Karpas-422 (cell line): Measurements from ENCODE around the gene WNT3. TPM values are rescaled to one million over a fixed set of nuclear protein-coding genes. Genes with fewer than 3 reads are reported as not detected.

ENCODE experiments used
- DNase-seq: peaks from one replicate; pipeline ENCODE4 v3.0.0-alpha.2; 2015
- H2AFZ ChIP-seq: fragments of 200-600 bp; sonication (generic); 2 replicates; pipeline ENCODE4 v1.6.1; 2014; ENCODE audit warnings: antibody characterized with exemption, low read length, mixed read lengths
- H3K27ac ChIP-seq: fragments of 200-600 bp; sonication (generic); 2 replicates; pipeline ENCODE4 v1.5.1; 2014; ENCODE audit warnings: mild to moderate bottlenecking, low read length, moderate library complexity
- H3K27me3 ChIP-seq: fragments of 200-600 bp; sonication (generic); 2 replicates; pipeline ENCODE4 v1.6.1; 2014; ENCODE audit warnings: low read length, mixed read lengths
- H3K36me3 ChIP-seq: fragments of 200-600 bp; sonication (generic); 2 replicates; pipeline ENCODE4 v1.6.1; 2014; ENCODE audit warnings: low read length, mixed read lengths; ENCODE audit not compliant: insufficient read depth
- H3K4me1 ChIP-seq: fragments of 200-600 bp; sonication (generic); 2 replicates; pipeline ENCODE4 v1.6.1; 2014; ENCODE audit warnings: mild to moderate bottlenecking, low read length, mixed read lengths
- H3K4me2 ChIP-seq: fragments of 200-600 bp; sonication (generic); 2 replicates; pipeline ENCODE4 v1.6.1; 2014; ENCODE audit warnings: low read length, low read depth, mild to moderate bottlenecking; ENCODE audit not compliant: poor library complexity, severe bottlenecking
- H3K4me3 ChIP-seq: fragments of 200-600 bp; sonication (generic); 2 replicates; pipeline ENCODE4 v1.5.1; 2014; ENCODE audit warnings: mild to moderate bottlenecking, antibody characterized with exemption, low read length, mixed read lengths
- H3K79me2 ChIP-seq: fragments of 200-600 bp; sonication (generic); 2 replicates; pipeline ENCODE4 v1.6.1; 2014; ENCODE audit warnings: mild to moderate bottlenecking, low read length, mixed read lengths
- H3K9ac ChIP-seq: fragments of 200-600 bp; sonication (generic); 2 replicates; pipeline ENCODE4 v1.6.0; 2014; ENCODE audit warnings: low read length
- H3K9me2 ChIP-seq: fragments of 200-600 bp; sonication (generic), shearing (Covaris generic); replicated peaks from 2 replicates; pipeline ENCODE4 v1.6.0; 2014; ENCODE audit warnings: mild to moderate bottlenecking, low read length, moderate library complexity; ENCODE audit not compliant: insufficient read depth
- H3K9me3 ChIP-seq: fragments of 300-700, 200-600 bp; sonication (generic); 2 replicates; pipeline ENCODE4 v1.6.1; 2014; ENCODE audit warnings: low read length, mixed read lengths
- H4K20me1 ChIP-seq: fragments of 200-600 bp; sonication (generic); 2 replicates; pipeline ENCODE4 v1.6.1; 2014; ENCODE audit warnings: mild to moderate bottlenecking, antibody characterized with exemption, low read length, low read depth; ENCODE audit not compliant: insufficient read depth
- total RNA-seq: library from RNA; depleted of rRNA; stranded (reverse); fragments of >200 nt; shearing (Covaris generic); gene quantifications from 2 replicates; pipeline ENCODE4 v1.2.3, GENCODE V29; 2014; ENCODE audit warnings: low replicate concordance

WNT3 gene
- total RNA-seq, 1 experiment from 2014 or later: 2.0 TPM

- Histone ChIP-seq H3K27me3 (no peaks in the 10 kb centered on the region), H3K9me2 (no peaks in the 10 kb centered on the region), H3K27ac (no peak overlapping the region), H3K9ac (no peak overlapping the region), H3K36me3 (no peaks in the 10 kb centered on the region), H3K4me2 (no peak overlapping the region), H3K79me2 (no peaks in the 10 kb centered on the region), H2AFZ (no peak overlapping the region), H3K4me1 (peaks cover 5% of the 10 kb centered on the region), H3K4me3 (no peak overlapping the region), H4K20me1 (no peaks in the 10 kb centered on the region), H3K9me3 (no peaks in the 10 kb centered on the region)
- DNase-seq: no peak
Observed at GRCh38 chr17:46820592-46821450, 2.3 kb upstream of the WNT3 start.

DNA sequence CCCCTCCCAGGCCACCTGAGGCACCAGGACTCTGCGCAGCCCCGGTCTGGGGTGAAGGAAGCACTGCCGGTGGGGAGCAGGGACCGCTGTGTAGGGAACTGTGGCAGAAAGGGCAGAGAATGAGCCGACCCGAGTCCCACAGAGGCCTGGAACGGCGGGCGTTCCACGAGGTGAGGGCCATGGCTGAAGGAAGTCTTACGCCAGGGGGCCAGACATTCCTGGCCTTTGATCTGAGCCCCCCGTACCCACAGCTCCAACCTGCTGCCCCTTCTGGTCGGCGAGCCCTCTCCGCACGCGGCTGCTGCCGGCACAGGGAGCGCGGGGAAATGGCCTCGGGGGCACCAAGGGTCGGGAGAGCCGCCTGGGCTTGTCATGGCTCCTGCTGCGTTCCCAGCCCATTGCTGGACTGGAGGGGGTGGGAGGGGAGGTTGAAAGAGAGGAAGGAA, 1.4 kb upstream of the WNT3 start:
- Histone ChIP-seq H3K36me3 (no peaks in the 10 kb centered on the region), H3K27me3 (no peaks in the 10 kb centered on the region), H3K4me2 (no peak overlapping the region), H3K27ac (no peak overlapping the region), H3K9me3 (no peaks in the 10 kb centered on the region), H2AFZ (no peak overlapping the region), H3K4me1 (peaks cover 5% of the 10 kb centered on the region), H3K4me3 (no peak overlapping the region), H4K20me1 (no peaks in the 10 kb centered on the region), H3K9me2 (no peaks in the 10 kb centered on the region), H3K79me2 (no peaks in the 10 kb centered on the region), H3K9ac (no peak overlapping the region)
- DNase-seq: no peak

- Histone ChIP-seq H3K4me2 (peak overlapping the region; percentile 59), H3K9me3 (no peaks in the 10 kb centered on the region), H3K9ac (no peak overlapping the region), H2AFZ (no peak overlapping the region), H4K20me1 (no peaks in the 10 kb centered on the region), H3K9me2 (no peaks in the 10 kb centered on the region), H3K79me2 (no peaks in the 10 kb centered on the region), H3K36me3 (no peaks in the 10 kb centered on the region), H3K27ac (no peak overlapping the region), H3K27me3 (no peaks in the 10 kb centered on the region), H3K4me1 (peaks cover 5% of the 10 kb centered on the region), H3K4me3 (no peak overlapping the region; the same call in 1 of the 2 replicates)
- DNase-seq: no peak
Observed at GRCh38 chr17:46818929-46819859, 702 bp upstream of the WNT3 start.

GRCh38 chr17:46817901-46818209, 637 bp downstream of the WNT3 start:
- Histone ChIP-seq H3K27me3 (no peaks in the 10 kb centered on the region), H3K4me1 (peaks cover 5% of the 10 kb centered on the region), H3K9ac (no peak overlapping the region), H3K4me3 (no peak overlapping the region), H2AFZ (no peak overlapping the region), H3K9me3 (no peaks in the 10 kb centered on the region), H3K27ac (no peak overlapping the region), H3K4me2 (no peak overlapping the region), H3K9me2 (no peaks in the 10 kb centered on the region), H3K36me3 (no peaks in the 10 kb centered on the region), H4K20me1 (no peaks in the 10 kb centered on the region; the same call in 1 of the 2 replicates), H3K79me2 (no peaks in the 10 kb centered on the region)
- no peak for DNase-seq

GRCh38 chr17:46817151-46817900, 1.2 kb downstream of the WNT3 start:
- Histone ChIP-seq H3K9ac (no peak overlapping the region), H3K27me3 (no peaks in the 10 kb centered on the region), H3K4me1 (peaks cover 5% of the 10 kb centered on the region)

DNA sequence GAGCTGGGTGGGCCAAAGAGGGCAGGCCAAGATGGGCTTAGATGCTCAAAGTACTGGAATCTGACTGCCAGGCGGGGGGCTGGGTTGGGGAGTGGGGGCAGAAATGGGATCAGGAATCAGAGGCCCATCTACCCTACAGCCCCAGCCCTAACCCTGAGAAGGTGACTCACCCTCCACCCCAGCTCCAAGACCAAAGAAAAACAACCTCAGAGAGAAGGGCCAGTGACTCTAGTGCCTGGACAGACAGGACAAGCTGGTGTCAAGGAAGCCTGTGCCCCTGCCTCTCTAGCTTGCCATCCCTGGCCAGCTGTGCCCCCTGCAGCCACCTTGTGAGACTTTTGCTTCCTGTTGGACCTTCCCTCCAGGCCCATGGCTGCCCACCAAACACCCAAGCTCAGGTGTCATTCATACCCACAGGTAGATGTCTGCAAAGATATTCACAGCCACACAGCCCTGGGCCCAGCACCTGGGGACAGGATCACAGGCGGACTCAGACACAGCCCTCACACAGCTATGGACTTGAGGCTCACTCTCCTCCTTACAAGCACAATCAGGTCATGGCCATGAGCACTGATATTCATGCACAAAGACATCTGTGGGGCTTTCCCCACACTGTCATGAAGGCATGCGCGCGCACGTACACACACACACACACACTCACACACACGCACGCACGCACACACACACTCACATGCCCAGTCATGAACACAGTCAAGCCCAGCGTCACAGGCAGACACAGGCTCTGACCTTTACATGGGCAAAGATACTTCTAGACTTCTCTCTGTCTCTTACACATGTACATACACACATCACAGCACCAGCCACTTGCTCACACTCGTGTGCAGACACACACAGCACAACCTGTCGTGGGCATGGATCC, 2.8 kb downstream of the WNT3 start:
- DNase-seq: no peak
- Histone ChIP-seq H3K4me1 (peaks cover 5% of the 10 kb centered on the region), H3K9ac (no peak overlapping the region), H3K27me3 (no peaks in the 10 kb centered on the region), H3K4me3 (no peak overlapping the region), H3K27ac (no peak overlapping the region), H3K79me2 (no peaks in the 10 kb centered on the region), H3K36me3 (no peaks in the 10 kb centered on the region), H3K9me2 (no peaks in the 10 kb centered on the region), H3K4me2 (no peak overlapping the region), H3K9me3 (no peaks in the 10 kb centered on the region), H2AFZ (no peak overlapping the region), H4K20me1 (no peaks in the 10 kb centered on the region; the same call in 1 of the 2 replicates)

More at GRCh38 chr17:46817151-46817900, 1.2 kb downstream of the WNT3 start:
- H3K9me2 ChIP-seq: no peaks in the 10 kb centered on the region
- no peaks in the 10 kb centered on the region for H3K36me3 ChIP-seq
- no peaks in the 10 kb centered on the region for H3K79me2 ChIP-seq
- H2AFZ ChIP-seq: no peak overlapping the region
- H3K27ac ChIP-seq: no peak overlapping the region
- H3K4me3 ChIP-seq: no peak overlapping the region
- no peak overlapping the region for H3K4me2 ChIP-seq
- no peaks in the 10 kb centered on the region; the same call in 1 of the 2 replicates for H4K20me1 ChIP-seq
- DNase-seq: no peak
- no peaks in the 10 kb centered on the region for H3K9me3 ChIP-seq

DNA sequence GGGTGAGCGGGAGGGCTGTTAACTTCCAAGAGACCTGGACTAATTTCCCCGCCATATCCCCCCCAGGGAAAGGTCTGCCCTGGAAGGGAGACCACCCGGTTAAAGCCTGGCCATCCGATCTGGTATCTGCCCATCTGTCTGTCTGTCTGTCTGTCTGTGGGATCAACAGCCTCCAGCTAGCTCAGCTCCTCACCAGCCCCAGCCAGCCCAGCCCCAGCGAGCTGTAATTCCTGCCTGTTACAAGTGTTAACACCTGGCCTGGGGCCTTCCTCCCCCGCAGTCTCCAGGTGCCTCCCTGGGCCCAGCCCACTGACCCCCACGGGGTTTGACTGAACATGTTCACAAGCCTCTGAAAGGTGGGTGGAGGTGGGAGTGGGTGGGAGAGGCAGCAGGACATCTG, 4.0 kb downstream of the WNT3 start:
- H4K20me1 ChIP-seq: no peaks in the 10 kb centered on the region; the same call in 1 of the 2 replicates
- H3K4me1 ChIP-seq: peaks cover 5% of the 10 kb centered on the region
- no peak overlapping the region for H3K9ac ChIP-seq
- DNase-seq: no peak
- no peak overlapping the region for H3K27ac ChIP-seq
- no peaks in the 10 kb centered on the region for H3K9me3 ChIP-seq
- no peaks in the 10 kb centered on the region for H3K36me3 ChIP-seq
- no peaks in the 10 kb centered on the region for H3K79me2 ChIP-seq
- no peaks in the 10 kb centered on the region for H3K9me2 ChIP-seq
- no peak overlapping the region for H2AFZ ChIP-seq
- no peak overlapping the region for H3K4me3 ChIP-seq
- no peaks in the 10 kb centered on the region for H3K27me3 ChIP-seq
- H3K4me2 ChIP-seq: no peak overlapping the region
